OCI-LY3 (cell line): ENCODE data around the gene PAQR5.
"Not testable (repeated sequence)": the region's sequence is repeated elsewhere in the genome, so short reads cannot be mapped to it uniquely, and the experiment has no call there.

Experiments
- H2AFZ ChIP-seq: fragments of 200-600, 300-600 bp; shearing (Covaris generic); 2 replicates; pipeline ENCODE4 v1.6.0; 2014; ENCODE audit warnings: antibody characterized with exemption, low read depth, low read length
- H3K27ac ChIP-seq: fragments of 200-600, 300-600 bp; sonication (generic); 2 replicates; pipeline ENCODE4 v1.5.1; 2014; ENCODE audit warnings: mild to moderate bottlenecking, low read length, moderate library complexity, mixed read lengths
- H3K27me3 ChIP-seq: fragments of 200-600, 300-600 bp; sonication (generic); 2 replicates; pipeline ENCODE4 v1.6.1; 2014; ENCODE audit warnings: low read depth, low read length, mixed read lengths
- H3K36me3 ChIP-seq: fragments of 200-600, 300-600 bp; sonication (generic); replicated peaks from 2 replicates; pipeline ENCODE3; 2014; ENCODE audit warnings: low read depth, low read length, mixed read lengths
- H3K4me1 ChIP-seq: fragments of 300-600, 200-600 bp; sonication (generic); 2 replicates; pipeline ENCODE4 v1.6.1; 2014; ENCODE audit warnings: low read length, mixed read lengths
- H3K4me2 ChIP-seq: fragments of 200-600, 300-600 bp; sonication (generic); 2 replicates; pipeline ENCODE4 v1.6.1; 2014; ENCODE audit warnings: low read length, mixed read lengths
- H3K4me3 ChIP-seq: fragments of 300-600, 200-600 bp; sonication (generic); 2 replicates; pipeline ENCODE4 v1.5.1; 2014; ENCODE audit warnings: antibody characterized with exemption, mild to moderate bottlenecking, low read length, moderate library complexity
- H3K79me2 ChIP-seq: fragments of 300-600, 200-600 bp; shearing (Covaris generic); 2 replicates; pipeline ENCODE4 v1.6.1; 2014; ENCODE audit warnings: mild to moderate bottlenecking, low read length, mixed read lengths
- H3K9ac ChIP-seq: fragments of 300-600, 200-600 bp; shearing (Covaris generic); 2 replicates; pipeline ENCODE4 v1.6.0; 2014; ENCODE audit warnings: mild to moderate bottlenecking, low read length, moderate library complexity
- H3K9me3 ChIP-seq: fragments of 200-600, 300-600 bp; shearing (Covaris generic); 2 replicates; pipeline ENCODE4 v1.6.1; 2014; ENCODE audit warnings: low read length, mixed read lengths; ENCODE audit not compliant: insufficient read depth
- H4K20me1 ChIP-seq: fragments of 200-600, 300-600 bp; sonication (generic); 2 replicates; pipeline ENCODE4 v1.6.1; 2016; ENCODE audit warnings: low read length, mixed read lengths; ENCODE audit not compliant: insufficient read depth
- EZH2phosphoT487 ChIP-seq: fragments of 200-600 bp; shearing (Covaris generic); IDR thresholded peaks from 2 replicates; pipeline ENCODE4 v1.6.1; 2018; ENCODE audit warnings: antibody characterized with exemption, mixed run types, low read depth
- TF ChIP-seq, protein P1 (sequence below): fragments of 200-600, 300-600 bp; sonication (generic); IDR thresholded peaks from 2 replicates; pipeline ENCODE4 v1.5.1; 2014; ENCODE audit warnings: antibody characterized with exemption, low read length, low read depth

Gene PAQR5

GRCh38 chr15:69299943-69300588, 1.4 kb downstream of the PAQR5 start:
- TF ChIP-seq EZH2phosphoT487 = no peak
- TF ChIP-seq, protein P1, sequence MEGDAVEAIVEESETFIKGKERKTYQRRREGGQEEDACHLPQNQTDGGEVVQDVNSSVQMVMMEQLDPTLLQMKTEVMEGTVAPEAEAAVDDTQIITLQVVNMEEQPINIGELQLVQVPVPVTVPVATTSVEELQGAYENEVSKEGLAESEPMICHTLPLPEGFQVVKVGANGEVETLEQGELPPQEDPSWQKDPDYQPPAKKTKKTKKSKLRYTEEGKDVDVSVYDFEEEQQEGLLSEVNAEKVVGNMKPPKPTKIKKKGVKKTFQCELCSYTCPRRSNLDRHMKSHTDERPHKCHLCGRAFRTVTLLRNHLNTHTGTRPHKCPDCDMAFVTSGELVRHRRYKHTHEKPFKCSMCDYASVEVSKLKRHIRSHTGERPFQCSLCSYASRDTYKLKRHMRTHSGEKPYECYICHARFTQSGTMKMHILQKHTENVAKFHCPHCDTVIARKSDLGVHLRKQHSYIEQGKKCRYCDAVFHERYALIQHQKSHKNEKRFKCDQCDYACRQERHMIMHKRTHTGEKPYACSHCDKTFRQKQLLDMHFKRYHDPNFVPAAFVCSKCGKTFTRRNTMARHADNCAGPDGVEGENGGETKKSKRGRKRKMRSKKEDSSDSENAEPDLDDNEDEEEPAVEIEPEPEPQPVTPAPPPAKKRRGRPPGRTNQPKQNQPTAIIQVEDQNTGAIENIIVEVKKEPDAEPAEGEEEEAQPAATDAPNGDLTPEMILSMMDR = no peak
- no peak overlapping the region for H3K4me2 ChIP-seq
- no peak overlapping the region for H3K4me3 ChIP-seq
- no peak overlapping the region for H2AFZ ChIP-seq
- H4K20me1 ChIP-seq = no peaks in the 10 kb centered on the region
- no peak overlapping the region for H3K27ac ChIP-seq
- H3K4me1 ChIP-seq = no peaks in the 10 kb centered on the region
- peaks cover 12% of the 10 kb centered on the region; the same call in 1 of the 2 replicates for H3K27me3 ChIP-seq
- no peak overlapping the region for H3K9ac ChIP-seq
- no peaks in the 10 kb centered on the region for H3K36me3 ChIP-seq
- H3K9me3 ChIP-seq = no peaks in the 10 kb centered on the region
- no peaks in the 10 kb centered on the region for H3K79me2 ChIP-seq

GRCh38 chr15:69301101-69301500, 2.4 kb downstream of the PAQR5 start:
- H3K79me2 ChIP-seq, H3K4me1 ChIP-seq, H3K4me2 ChIP-seq, H3K4me3 ChIP-seq, H3K9ac ChIP-seq, H2AFZ ChIP-seq, H3K27ac ChIP-seq, H3K27me3 ChIP-seq, H3K36me3 ChIP-seq, H4K20me1 ChIP-seq, H3K9me3 ChIP-seq: not testable (repeated sequence)

DNA sequence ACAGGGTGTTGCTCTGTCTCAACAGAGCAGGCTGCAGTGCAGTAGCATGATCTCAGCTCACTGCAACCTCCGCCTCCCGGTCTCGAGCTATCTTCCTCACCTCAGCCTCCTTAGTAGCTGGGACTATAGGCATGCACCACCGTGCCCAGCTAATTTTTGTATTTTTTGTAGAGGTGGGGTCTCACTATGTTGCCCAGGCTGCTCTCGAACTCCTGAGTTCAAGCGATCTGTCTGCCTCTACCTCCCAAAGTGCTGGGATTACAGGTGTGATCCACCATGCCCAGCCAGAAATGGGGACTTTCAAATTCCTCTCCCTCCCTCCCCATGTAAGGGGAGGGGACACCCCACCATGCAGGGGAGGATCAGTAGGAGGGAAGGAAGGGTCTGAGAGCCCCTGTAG, 3.4 kb downstream of the PAQR5 start:
- not testable (repeated sequence) for H3K36me3 ChIP-seq, H3K27me3 ChIP-seq, H3K9ac ChIP-seq, H3K79me2 ChIP-seq, H3K9me3 ChIP-seq, H2AFZ ChIP-seq, H3K4me2 ChIP-seq, H3K4me1 ChIP-seq, H3K4me3 ChIP-seq, H3K27ac ChIP-seq, H4K20me1 ChIP-seq

DNA sequence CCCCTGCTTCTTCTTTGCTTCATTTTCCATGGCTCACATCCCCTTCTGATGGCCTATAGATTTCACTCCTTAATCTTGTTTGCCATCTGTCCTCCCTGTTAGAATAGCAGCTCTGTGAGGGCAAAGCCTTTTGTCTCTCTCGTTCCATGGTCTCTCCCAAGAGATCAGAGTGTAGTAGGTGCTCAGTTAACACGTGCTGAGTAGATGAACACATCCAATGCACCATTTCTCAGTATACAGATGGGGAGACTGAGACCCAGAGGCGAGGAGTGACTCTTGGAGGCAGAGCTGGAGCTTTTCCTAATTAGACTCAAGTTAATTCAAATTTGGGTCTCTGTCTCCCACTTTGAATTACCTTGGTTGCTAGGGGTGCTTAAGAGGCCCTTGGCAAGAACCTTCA, 4.2 kb downstream of the PAQR5 start:
- no peak overlapping the region for H3K9ac ChIP-seq
- H3K27ac ChIP-seq = no peak overlapping the region
- no peaks in the 10 kb centered on the region for H3K36me3 ChIP-seq
- no peak overlapping the region for H3K4me2 ChIP-seq
- TF ChIP-seq, protein P1 = no peak
- TF ChIP-seq EZH2phosphoT487 = no peak
- H3K27me3 ChIP-seq = no peaks in the 10 kb centered on the region
- H3K79me2 ChIP-seq = no peaks in the 10 kb centered on the region
- H2AFZ ChIP-seq = no peak overlapping the region
- no peaks in the 10 kb centered on the region for H4K20me1 ChIP-seq
- H3K9me3 ChIP-seq = no peaks in the 10 kb centered on the region
- H3K4me1 ChIP-seq = no peaks in the 10 kb centered on the region
- no peak overlapping the region for H3K4me3 ChIP-seq

- Histone ChIP-seq H2AFZ (no peak overlapping the region), H3K79me2 (no peaks in the 10 kb centered on the region), H3K27ac (no peak overlapping the region), H3K4me2 (no peak overlapping the region), H3K9me3 (no peaks in the 10 kb centered on the region), H3K4me1 (no peaks in the 10 kb centered on the region), H4K20me1 (no peaks in the 10 kb centered on the region), H3K27me3 (no peaks in the 10 kb centered on the region), H3K4me3 (no peak overlapping the region), H3K36me3 (no peaks in the 10 kb centered on the region), H3K9ac (no peak overlapping the region)
- no peak for TF ChIP-seq EZH2phosphoT487
- TF ChIP-seq, protein P1 = peak; percentile 47
Observed at GRCh38 chr15:69303337-69304181, 4.8 kb downstream of the PAQR5 start.
